ENCODE results near the gene SHANK3.
"Not testable (repeated sequence)": the region's sequence is repeated elsewhere in the genome, so short reads cannot be mapped to it uniquely, and the experiment has no call there.

The SHANK3 gene

GRCh38 chr22:50640857-50641647 is 31.6 kb upstream of the SHANK3 start:
- TF ChIP-seq CTCF (IDR thresholded peaks at IDR 0.05; ENCODE audit: control insufficient read depth, extremely low read depth, insufficient read depth), result no peak
- no peak overlapping the region for H3K4me3 ChIP-seq (ENCODE audit: low read depth, low read length)
- no peak for DNase-seq (ENCODE audit: low read depth)

- H3K4me3 ChIP-seq (ENCODE audit: low read depth, low read length), result no peak overlapping the region
- no peak for TF ChIP-seq CTCF (IDR thresholded peaks at IDR 0.05; ENCODE audit: control insufficient read depth, extremely low read depth, insufficient read depth)
- DNase-seq (ENCODE audit: low read depth), result no peak
Observed at GRCh38 chr22:50641696-50642607, 30.7 kb upstream of the SHANK3 start.

GRCh38 chr22:50643021-50643820 is 29.4 kb upstream of the SHANK3 start:
- not testable (repeated sequence) for H3K4me3 ChIP-seq (ENCODE audit: low read depth, low read length); DNase-seq (ENCODE audit: low read depth)

GRCh38 chr22:50643821-50644101 is 28.9 kb upstream of the SHANK3 start:
- H3K4me3 ChIP-seq (ENCODE audit: low read depth, low read length); DNase-seq (ENCODE audit: low read depth): not testable (repeated sequence)

GRCh38 chr22:50653256-50653655 is 19.4 kb upstream of the SHANK3 start:
- H3K4me3 ChIP-seq (ENCODE audit: low read depth, low read length), result no peak overlapping the region
- DNase-seq (ENCODE audit: low read depth), result no peak
- TF ChIP-seq CTCF (IDR thresholded peaks at IDR 0.05; ENCODE audit: control insufficient read depth, extremely low read depth, insufficient read depth), result no peak

- DNase-seq (ENCODE audit: low read depth), result not testable (repeated sequence)
Observed at GRCh38 chr22:50654664-50655063, 18.0 kb upstream of the SHANK3 start.

GRCh38 chr22:50656122-50657070 is 16.2 kb upstream of the SHANK3 start:
- no peak for TF ChIP-seq CTCF (IDR thresholded peaks at IDR 0.05; ENCODE audit: control insufficient read depth, extremely low read depth, insufficient read depth)
- no peak for DNase-seq (ENCODE audit: low read depth)
- no peak overlapping the region for H3K4me3 ChIP-seq (ENCODE audit: low read depth, low read length)

More at GRCh38 chr22:50654664-50655063, 18.0 kb upstream of the SHANK3 start:
- not testable (repeated sequence) for H3K4me3 ChIP-seq (ENCODE audit: low read depth, low read length)

Measured in LNCaP clone FGC (cell line).